ENCODE data around the gene NSUN7.

- TF ChIP-seq, protein P1, sequence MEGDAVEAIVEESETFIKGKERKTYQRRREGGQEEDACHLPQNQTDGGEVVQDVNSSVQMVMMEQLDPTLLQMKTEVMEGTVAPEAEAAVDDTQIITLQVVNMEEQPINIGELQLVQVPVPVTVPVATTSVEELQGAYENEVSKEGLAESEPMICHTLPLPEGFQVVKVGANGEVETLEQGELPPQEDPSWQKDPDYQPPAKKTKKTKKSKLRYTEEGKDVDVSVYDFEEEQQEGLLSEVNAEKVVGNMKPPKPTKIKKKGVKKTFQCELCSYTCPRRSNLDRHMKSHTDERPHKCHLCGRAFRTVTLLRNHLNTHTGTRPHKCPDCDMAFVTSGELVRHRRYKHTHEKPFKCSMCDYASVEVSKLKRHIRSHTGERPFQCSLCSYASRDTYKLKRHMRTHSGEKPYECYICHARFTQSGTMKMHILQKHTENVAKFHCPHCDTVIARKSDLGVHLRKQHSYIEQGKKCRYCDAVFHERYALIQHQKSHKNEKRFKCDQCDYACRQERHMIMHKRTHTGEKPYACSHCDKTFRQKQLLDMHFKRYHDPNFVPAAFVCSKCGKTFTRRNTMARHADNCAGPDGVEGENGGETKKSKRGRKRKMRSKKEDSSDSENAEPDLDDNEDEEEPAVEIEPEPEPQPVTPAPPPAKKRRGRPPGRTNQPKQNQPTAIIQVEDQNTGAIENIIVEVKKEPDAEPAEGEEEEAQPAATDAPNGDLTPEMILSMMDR (conservative IDR thresholded peaks at IDR 0.05; ENCODE audit: low read depth, low read length) = no peak
- TF ChIP-seq EZH2phosphoT487 (IDR thresholded peaks at IDR 0.05; ENCODE audit: borderline replicate concordance, low read length) = no peak
- no peak for TF ChIP-seq EZH2 (IDR thresholded peaks at IDR 0.05; ENCODE audit: low read length, unreplicated experiment)
These were observed 99.2 kb downstream of the NSUN7 start for GRCh38 chr4:40848940-40849339.

Data from PC-3 (cell line).